Right atrium auricular region (tissue), 2 donors: ENCODE measurements around the gene TRIM31. TPM values are rescaled to one million over a fixed set of nuclear protein-coding genes. Genes with fewer than 3 reads are reported as not detected.
"Not testable (repeated sequence)": the region's sequence is repeated elsewhere in the genome, so short reads cannot be mapped to it uniquely, and the experiment has no call there.

Source experiments
- DNase-seq: peaks from one replicate; pipeline ENCODE4 v3.0.0-alpha.2; 2019; ENCODE audit warnings: low spot score
- H3K27ac ChIP-seq, 2 donors: fragments of 200-600 bp; sonication (generic); 1 replicate in 1 of 2; 2 replicates in 1 of 2; pipeline ENCODE4 v1.5.1; 2016 to 2019
- H3K27me3 ChIP-seq, 2 donors: fragments of 200-600 bp; sonication (generic); one replicate each; pipeline versions ENCODE4 v1.5.1 to v1.6.0; 2017 to 2019
- H3K36me3 ChIP-seq: fragments of 200-600 bp; sonication (generic); one replicate; pipeline ENCODE4 v1.5.1; 2016
- H3K4me1 ChIP-seq, 2 donors: fragments of 200-600 bp; sonication (generic); one replicate each; pipeline versions ENCODE4 v1.5.1 to v1.6.0; 2017 to 2019
- H3K4me3 ChIP-seq, 2 donors: fragments of 200-600 bp; sonication (generic); 1 replicate in 1 of 2; 2 replicates in 1 of 2; pipeline ENCODE4 v1.5.1; 2017 to 2019; ENCODE audit warnings: mild to moderate bottlenecking in 1 of 2, moderate library complexity in 1 of 2
- H3K9me3 ChIP-seq, 2 donors: fragments of 200-600 bp; sonication (generic); one replicate each; pipeline ENCODE4 v1.5.1; 2019
- CTCF ChIP-seq, 2 donors: fragments of 200-600 bp; sonication (generic); IDR thresholded peaks; one replicate each; pipeline ENCODE4 v1.5.1; 2019; ENCODE audit warnings: antibody characterized with exemption in 2 of 2
- total RNA-seq, 2 donors: library from RNA; depleted of rRNA; stranded (reverse); fragments of >200 nt; gene quantifications; one replicate each; pipeline ENCODE4 v1.1.0, GENCODE V29; 2016

Gene TRIM31
- total RNA-seq, 2 donors from 2014 or later: not detected

DNA sequence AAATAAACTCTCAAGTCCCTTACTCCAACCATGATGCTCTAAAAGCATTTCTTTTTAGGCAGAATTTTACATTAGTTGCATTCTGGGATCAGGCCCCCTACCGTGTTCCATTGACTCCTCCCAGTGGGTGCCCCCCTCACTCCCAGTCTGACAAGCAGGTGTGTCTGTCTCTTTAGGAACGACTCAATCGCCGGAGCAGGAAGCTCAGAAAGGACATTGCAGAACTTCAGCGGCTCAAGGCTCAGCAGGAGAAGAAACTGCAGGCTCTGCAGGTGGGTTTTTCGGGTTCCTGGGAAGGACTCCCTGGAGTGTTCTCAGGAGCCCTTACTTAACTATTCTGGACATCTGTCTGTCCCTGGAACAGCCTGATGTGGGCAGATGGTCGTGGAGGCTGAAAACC is 32.9 kb upstream of the TRIM31 start:
- H3K4me3 ChIP-seq: no peak overlapping the region
- H3K36me3 ChIP-seq: no peaks in the 10 kb centered on the region
- no peak overlapping the region for H3K27ac ChIP-seq
- H3K27me3 ChIP-seq: no peaks in the 10 kb centered on the region
- no peaks in the 10 kb centered on the region for H3K4me1 ChIP-seq
- TF ChIP-seq CTCF (IDR thresholded peaks at IDR 0.05): no peak
- no peaks in the 10 kb centered on the region for H3K9me3 ChIP-seq
- DNase-seq: no peak

- H3K27me3 ChIP-seq: no peaks in the 10 kb centered on the region
- H3K27ac ChIP-seq: no peak overlapping the region
- DNase-seq: no peak
- H3K9me3 ChIP-seq: no peaks in the 10 kb centered on the region
- no peaks in the 10 kb centered on the region for H3K36me3 ChIP-seq
- TF ChIP-seq CTCF (IDR thresholded peaks at IDR 0.05): no peak
- no peaks in the 10 kb centered on the region for H3K4me1 ChIP-seq
- H3K4me3 ChIP-seq: no peak overlapping the region
Observed at GRCh38 chr6:30144811-30145210, 31.9 kb upstream of the TRIM31 start.

- H3K27me3 ChIP-seq: no peaks in the 10 kb centered on the region
Observed at GRCh38 chr6:30143780-30144179, 30.9 kb upstream of the TRIM31 start.

GRCh38 chr6:30142665-30143064 is 29.8 kb upstream of the TRIM31 start:
- Histone ChIP-seq H3K9me3 (no peaks in the 10 kb centered on the region), H3K27ac (no peak overlapping the region), H3K27me3 (no peaks in the 10 kb centered on the region), H3K36me3 (no peaks in the 10 kb centered on the region), H3K4me1 (no peaks in the 10 kb centered on the region), H3K4me3 (no peak overlapping the region)
- TF ChIP-seq CTCF (IDR thresholded peaks at IDR 0.05): no peak
- no peak for DNase-seq

More at GRCh38 chr6:30143780-30144179, 30.9 kb upstream of the TRIM31 start:
- no peaks in the 10 kb centered on the region for H3K4me1 ChIP-seq
- H3K27ac ChIP-seq: no peak overlapping the region
- no peaks in the 10 kb centered on the region for H3K9me3 ChIP-seq
- no peaks in the 10 kb centered on the region for H3K36me3 ChIP-seq
- TF ChIP-seq CTCF (IDR thresholded peaks at IDR 0.05): no peak
- H3K4me3 ChIP-seq: no peak overlapping the region
- no peak for DNase-seq

DNA sequence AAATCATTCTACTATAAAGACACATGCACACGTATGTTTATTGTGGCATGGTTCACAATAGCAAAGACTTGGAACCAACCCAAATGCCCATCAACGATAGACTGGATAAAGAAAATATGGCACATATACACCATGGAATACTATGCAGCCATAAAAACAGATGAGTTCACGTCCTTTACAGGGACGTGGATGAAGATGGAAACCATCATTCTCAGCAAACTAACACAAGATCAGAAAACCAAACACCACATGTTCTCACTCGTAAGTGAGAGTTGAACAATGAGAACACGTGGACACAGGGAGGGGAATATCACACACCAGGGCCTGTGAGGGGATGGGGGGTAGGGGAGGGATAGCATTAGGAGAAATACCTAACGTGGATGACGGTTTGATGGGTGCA is 27.4 kb upstream of the TRIM31 start:
- H3K9me3 ChIP-seq, DNase-seq, H3K4me3 ChIP-seq, H3K27me3 ChIP-seq, H3K27ac ChIP-seq, H3K4me1 ChIP-seq, H3K36me3 ChIP-seq: not testable (repeated sequence)

DNA sequence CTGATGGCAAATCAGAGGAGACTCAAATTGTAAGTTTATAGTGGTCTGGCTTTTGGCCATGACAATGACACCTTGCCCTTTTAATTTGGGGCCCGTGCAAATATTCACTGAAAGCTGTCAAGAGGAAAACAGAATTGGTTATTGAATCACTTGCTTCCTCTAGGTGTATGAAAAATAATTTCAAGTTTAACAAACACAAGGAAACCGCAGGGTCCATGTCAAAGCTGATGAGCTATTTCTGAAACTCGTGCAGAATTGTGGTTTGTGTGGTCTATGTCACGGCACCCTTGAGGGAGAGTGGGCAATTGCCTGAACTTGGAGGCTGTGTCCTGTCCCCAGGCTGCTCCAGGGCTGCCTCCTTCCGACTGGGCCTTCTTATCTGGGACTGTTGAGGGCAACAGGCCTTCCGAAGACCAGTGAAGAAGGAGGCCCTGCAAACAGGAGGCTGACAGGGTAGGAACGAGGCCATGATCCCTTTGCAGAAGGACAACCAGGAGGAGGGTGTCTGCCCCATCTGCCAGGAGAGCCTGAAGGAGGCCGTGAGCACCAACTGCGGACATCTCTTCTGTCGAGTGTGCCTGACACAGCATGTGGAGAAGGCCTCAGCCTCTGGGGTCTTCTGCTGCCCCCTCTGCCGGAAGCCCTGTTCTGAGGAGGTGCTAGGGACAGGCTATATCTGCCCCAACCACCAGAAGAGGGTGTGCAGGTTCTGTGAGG is 23.8 kb upstream of the TRIM31 start:
- DNase-seq: no peak
- Histone ChIP-seq H3K27me3 (no peaks in the 10 kb centered on the region), H3K36me3 (no peaks in the 10 kb centered on the region), H3K9me3 (no peaks in the 10 kb centered on the region), H3K4me1 (no peaks in the 10 kb centered on the region), H3K27ac (no peak overlapping the region), H3K4me3 (no peak overlapping the region)
- TF ChIP-seq CTCF (IDR thresholded peaks at IDR 0.05): no peak
